ENCODE measurements around the gene DIAPH2. TPM values are rescaled to one million over a fixed set of nuclear protein-coding genes. Genes with fewer than 3 reads are reported as not detected.

The DIAPH2 gene
- total RNA-seq, 3 donors from 2014 or later, result 27.4 to 66.4 (median 30.8) TPM

DNA sequence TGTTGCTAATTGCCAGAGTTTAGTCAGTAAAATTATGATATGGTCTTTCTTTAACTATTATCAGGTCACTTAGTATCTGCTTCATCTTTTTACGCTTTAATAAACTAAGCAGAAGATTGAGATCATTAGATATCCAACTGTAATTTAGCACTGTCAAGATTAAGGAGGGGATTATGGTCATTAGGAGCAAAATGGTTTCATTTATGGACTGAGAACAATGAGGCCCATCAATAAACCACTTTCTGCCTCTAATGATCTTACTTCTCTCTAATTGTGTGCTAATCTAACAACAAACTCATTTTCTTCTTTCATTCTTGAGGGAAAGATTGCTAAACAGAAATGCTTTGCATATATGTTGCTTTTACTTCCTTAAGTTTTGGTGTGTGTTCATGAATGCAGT, 539.5 kb downstream of the DIAPH2 start:
- Histone ChIP-seq H3K27ac (no peak overlapping the region), H3K9me3 (no peaks in the 10 kb centered on the region), H3K36me3 (no peaks in the 10 kb centered on the region), H3K27me3 (peaks cover 0 to 8% of the 10 kb centered on the region in 2 donors), H3K4me3 (no peak overlapping the region), H3K4me1 (no peaks in the 10 kb centered on the region)
- no peak for TF ChIP-seq POLR2AphosphoS5 (IDR thresholded peaks at IDR 0.05)
- no peak for TF ChIP-seq POLR2A (IDR thresholded peaks at IDR 0.05)
- TF ChIP-seq, protein P1, sequence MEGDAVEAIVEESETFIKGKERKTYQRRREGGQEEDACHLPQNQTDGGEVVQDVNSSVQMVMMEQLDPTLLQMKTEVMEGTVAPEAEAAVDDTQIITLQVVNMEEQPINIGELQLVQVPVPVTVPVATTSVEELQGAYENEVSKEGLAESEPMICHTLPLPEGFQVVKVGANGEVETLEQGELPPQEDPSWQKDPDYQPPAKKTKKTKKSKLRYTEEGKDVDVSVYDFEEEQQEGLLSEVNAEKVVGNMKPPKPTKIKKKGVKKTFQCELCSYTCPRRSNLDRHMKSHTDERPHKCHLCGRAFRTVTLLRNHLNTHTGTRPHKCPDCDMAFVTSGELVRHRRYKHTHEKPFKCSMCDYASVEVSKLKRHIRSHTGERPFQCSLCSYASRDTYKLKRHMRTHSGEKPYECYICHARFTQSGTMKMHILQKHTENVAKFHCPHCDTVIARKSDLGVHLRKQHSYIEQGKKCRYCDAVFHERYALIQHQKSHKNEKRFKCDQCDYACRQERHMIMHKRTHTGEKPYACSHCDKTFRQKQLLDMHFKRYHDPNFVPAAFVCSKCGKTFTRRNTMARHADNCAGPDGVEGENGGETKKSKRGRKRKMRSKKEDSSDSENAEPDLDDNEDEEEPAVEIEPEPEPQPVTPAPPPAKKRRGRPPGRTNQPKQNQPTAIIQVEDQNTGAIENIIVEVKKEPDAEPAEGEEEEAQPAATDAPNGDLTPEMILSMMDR (IDR thresholded peaks at IDR 0.05), result no peak
- DNase-seq (ENCODE audit: low spot score in 2 of 2), result no peak
- intact Hi-C loops (cut with DNase I; ENCODE audit: low total_unique reads), result no loop called here

DNA sequence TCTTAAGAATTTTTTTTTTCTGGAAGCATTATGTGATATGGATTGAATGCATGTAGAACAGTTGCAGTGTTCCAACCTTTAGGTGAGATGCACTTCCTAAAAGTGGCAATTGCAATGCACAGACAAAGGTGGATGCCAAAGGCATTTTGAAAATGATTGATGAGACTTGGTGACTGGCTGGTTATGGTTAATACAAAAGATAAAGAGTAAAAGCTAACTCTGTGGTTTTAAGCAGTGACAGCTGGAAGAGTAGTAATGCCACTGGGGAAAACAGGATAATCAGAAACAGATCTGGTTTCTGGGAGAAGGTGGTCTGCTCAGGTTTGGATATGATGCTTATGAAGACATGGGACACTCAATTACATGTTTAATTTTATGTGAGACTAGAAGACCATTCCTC, 544.7 kb downstream of the DIAPH2 start:
- no peak overlapping the region for H3K27ac ChIP-seq
- H3K4me1 ChIP-seq, result no peaks in the 10 kb centered on the region
- no peaks in the 10 kb centered on the region for H3K9me3 ChIP-seq
- DNase-seq (ENCODE audit: low spot score in 2 of 2), result no peak
- H3K27me3 ChIP-seq, result peaks cover 0 to 6% of the 10 kb centered on the region in 2 donors
- intact Hi-C loops (cut with DNase I; ENCODE audit: low total_unique reads), result no loop called here
- no peak for TF ChIP-seq POLR2A (IDR thresholded peaks at IDR 0.05)
- TF ChIP-seq, protein P1 (IDR thresholded peaks at IDR 0.05), result no peak
- no peak for TF ChIP-seq POLR2AphosphoS5 (IDR thresholded peaks at IDR 0.05)
- H3K4me3 ChIP-seq, result no peak overlapping the region
- H3K36me3 ChIP-seq, result no peaks in the 10 kb centered on the region

DNA sequence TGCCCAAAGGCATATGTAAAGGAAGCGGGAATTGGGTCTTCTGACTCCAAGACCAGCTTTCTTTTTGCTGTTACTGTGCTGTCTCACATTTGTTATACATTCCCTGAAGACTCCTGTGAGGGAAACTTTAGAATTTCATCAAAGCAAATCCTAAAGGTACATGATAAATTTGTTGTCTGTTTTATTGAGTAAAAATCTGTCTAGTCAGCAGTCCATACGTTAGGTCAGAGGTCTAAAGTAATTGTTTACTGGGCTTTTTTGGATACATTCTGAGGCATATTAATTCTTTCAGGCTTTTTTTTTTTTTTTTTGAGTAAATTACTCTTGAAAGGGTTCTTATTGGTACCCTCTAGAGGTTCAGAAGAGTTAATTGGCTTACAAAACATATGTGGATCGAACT, 546.3 kb downstream of the DIAPH2 start:
- DNase-seq (ENCODE audit: low spot score in 2 of 2), result no peak
- Histone ChIP-seq H3K4me3 (no peak overlapping the region), H3K27ac (no peak overlapping the region), H3K36me3 (no peaks in the 10 kb centered on the region), H3K9me3 (no peaks in the 10 kb centered on the region), H3K4me1 (no peaks in the 10 kb centered on the region), H3K27me3 (peaks cover 0 to 6% of the 10 kb centered on the region in 2 donors)
- intact Hi-C loops (cut with DNase I; ENCODE audit: low total_unique reads), result no loop called here
- TF ChIP-seq POLR2AphosphoS5 (IDR thresholded peaks at IDR 0.05) (no peak), POLR2A (IDR thresholded peaks at IDR 0.05) (no peak)
- TF ChIP-seq, protein P1 (IDR thresholded peaks at IDR 0.05), result no peak

DNA sequence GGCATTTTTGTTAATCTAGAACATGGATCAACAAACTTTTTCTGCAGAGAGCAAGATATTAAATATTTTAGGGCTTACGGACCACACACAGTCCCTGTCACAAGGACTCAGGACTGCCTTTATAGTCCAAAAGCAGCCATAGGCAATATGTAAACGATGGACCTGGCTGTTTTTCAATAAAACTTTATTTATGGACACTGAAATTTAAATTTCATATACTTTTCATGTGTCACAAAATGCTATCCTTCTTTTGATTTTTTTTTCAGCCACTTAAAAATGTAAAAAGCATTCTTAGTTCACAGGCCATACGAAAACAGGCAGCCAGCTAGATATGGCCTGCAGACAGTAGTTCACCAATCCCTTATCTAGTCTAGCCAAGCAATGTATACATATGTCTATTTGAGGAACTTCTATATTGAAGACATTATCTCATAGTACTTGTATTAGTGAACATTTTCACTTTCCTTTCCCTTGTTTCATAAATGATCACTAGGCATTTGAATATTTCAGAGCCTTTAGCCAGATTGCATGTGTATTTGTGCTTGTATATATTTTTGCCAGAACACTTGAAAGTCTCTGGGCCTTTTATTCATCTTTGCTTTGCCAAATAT, 549.9 kb downstream of the DIAPH2 start:
- H3K27me3 ChIP-seq, result peaks cover 0 to 14% of the 10 kb centered on the region in 2 donors
- no peaks in the 10 kb centered on the region for H3K36me3 ChIP-seq
- H3K4me1 ChIP-seq, result no peaks in the 10 kb centered on the region
- H3K9me3 ChIP-seq, result no peaks in the 10 kb centered on the region
- TF ChIP-seq POLR2AphosphoS5 (IDR thresholded peaks at IDR 0.05) (no peak), POLR2A (IDR thresholded peaks at IDR 0.05) (no peak)
- TF ChIP-seq, protein P1 (IDR thresholded peaks at IDR 0.05), result no peak
- H3K27ac ChIP-seq, result no peak overlapping the region
- no peak for DNase-seq (ENCODE audit: low spot score in 2 of 2)
- intact Hi-C loops (cut with DNase I; ENCODE audit: low total_unique reads), result no loop called here
- no peak overlapping the region for H3K4me3 ChIP-seq

DNA sequence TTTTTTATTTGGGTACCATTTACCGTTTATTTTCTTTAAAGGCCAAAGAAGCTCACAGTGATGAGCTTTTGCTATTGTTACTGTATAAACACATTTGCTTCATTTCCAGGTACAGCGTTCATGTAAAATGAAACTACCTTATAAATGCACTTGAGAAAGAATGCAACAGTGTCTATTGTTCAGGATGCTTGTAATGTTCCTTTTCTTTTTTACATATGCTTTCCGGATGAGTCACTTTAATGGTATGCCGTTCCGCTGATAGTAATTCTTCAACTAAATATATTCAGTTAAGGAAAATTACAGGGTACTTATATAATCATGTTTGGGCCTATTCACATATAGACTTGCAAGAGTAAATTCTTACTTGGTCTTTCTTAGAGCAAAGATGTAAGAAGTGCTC, 554.0 kb downstream of the DIAPH2 start:
- intact Hi-C loops (cut with DNase I; ENCODE audit: low total_unique reads), result no loop called here
- DNase-seq (ENCODE audit: low spot score in 2 of 2), result no peak
- no peak overlapping the region for H3K27ac ChIP-seq

More for the DNA sequence above, 554.0 kb downstream of the DIAPH2 start:
- Histone ChIP-seq H3K4me1 (no peaks in the 10 kb centered on the region), H3K4me3 (no peak overlapping the region), H3K27me3 (peaks cover 0 to 12% of the 10 kb centered on the region in 2 donors), H3K9me3 (no peaks in the 10 kb centered on the region), H3K36me3 (no peaks in the 10 kb centered on the region)
- TF ChIP-seq POLR2A (IDR thresholded peaks at IDR 0.05) (no peak), POLR2AphosphoS5 (IDR thresholded peaks at IDR 0.05) (no peak)
- TF ChIP-seq, protein P1 (IDR thresholded peaks at IDR 0.05), result no peak

Data from breast epithelium (tissue), 4 donors.